WTC11 (cell line): ENCODE measurements around the gene SAG. TPM values are rescaled to one million over a fixed set of nuclear protein-coding genes. Genes with fewer than 3 reads are reported as not detected.
A peak's percentile ranks its signal among the peaks of the same experiment; 100 is the strongest.

Experiments used
- ATAC-seq: fragments of 200-7000 bp; cut with Tn5 transposase; 2 replicates; pipeline ENCODE4 v1.10.0; 2021; ENCODE audit warnings: mild to moderate bottlenecking, moderate library complexity
- CTCF ChIA-PET: fragments of 300-600 bp; sonication (Branson Sonifier 250); formaldehyde crosslinking; loops from one replicate; lab custom pipeline; 2021; ENCODE audit warnings: antibody characterized with exemption; lab: Charles Lee
- POLR2A ChIA-PET: fragments of 350-600 bp; sonication (Branson Sonifier 250); formaldehyde crosslinking; loops from one replicate; lab custom pipeline; 2021; ENCODE audit warnings: antibody characterized with exemption; lab: Charles Lee
- DNase-seq: peaks from one replicate; pipeline ENCODE4 v3.0.0; 2021; ENCODE audit warnings: low spot score
- H3K27ac Mint-ChIP-seq: 2 replicates; pipeline ENCODE4 v1.8.0; 2021; ENCODE audit warnings: mixed read lengths
- H3K27me3 Mint-ChIP-seq: 2 replicates; pipeline ENCODE4 v1.8.0; 2021; ENCODE audit warnings: low read depth, mild to moderate bottlenecking, moderate library complexity, mixed read lengths
- H3K36me3 Mint-ChIP-seq: 2 replicates; pipeline ENCODE4 v1.8.0; 2021; ENCODE audit warnings: mixed read lengths
- H3K4me1 Mint-ChIP-seq: 2 replicates; pipeline ENCODE4 v1.8.0; 2022; ENCODE audit warnings: mixed read lengths
- H3K4me3 Mint-ChIP-seq: 2 replicates; pipeline ENCODE4 v1.8.0; 2021; ENCODE audit warnings: mild to moderate bottlenecking, moderate library complexity, mixed read lengths
- H3K9me3 Mint-ChIP-seq: 2 replicates; pipeline ENCODE4 v1.8.0; 2021; ENCODE audit warnings: mixed read lengths
- FOXK1 ChIP-seq: sonication (generic); formaldehyde crosslinking; IDR thresholded peaks from 2 replicates; pipeline ENCODE4 v1.8.0; 2022; ENCODE audit warnings: mild to moderate bottlenecking, moderate library complexity, missing genetic modification reagents
- FOXP1 ChIP-seq: sonication (generic); formaldehyde crosslinking; IDR thresholded peaks from 2 replicates; pipeline ENCODE4 v1.8.0; 2022; ENCODE audit warnings: missing genetic modification reagents, mild to moderate bottlenecking, moderate library complexity, borderline replicate concordance
- GRHL2 ChIP-seq: fragments of 250-450 bp; sonication (Bioruptor Pico); IDR thresholded peaks from 2 replicates; pipeline ENCODE4 v1.8.0; 2022; ENCODE audit warnings: mild to moderate bottlenecking, moderate library complexity; ENCODE audit not compliant: insufficient replicate concordance, severe bottlenecking
- GTF2I ChIP-seq: fragments of 250-450 bp; sonication (Bioruptor Pico); conservative IDR thresholded peaks from 2 replicates; pipeline ENCODE4 v1.4.0; 2021; ENCODE audit warnings: mild to moderate bottlenecking
- IRF2 ChIP-seq: sonication (generic); formaldehyde crosslinking; IDR thresholded peaks from 2 replicates; pipeline ENCODE4 v1.8.0; 2022; ENCODE audit warnings: low read depth, missing genetic modification reagents, borderline replicate concordance
- NR1H2 ChIP-seq: sonication (generic); formaldehyde crosslinking; IDR thresholded peaks from 2 replicates; pipeline ENCODE4 v1.9.0; 2021; ENCODE audit warnings: mild to moderate bottlenecking, moderate library complexity, missing genetic modification reagents
- NR2C2 ChIP-seq: sonication (generic); formaldehyde crosslinking; IDR thresholded peaks from 2 replicates; pipeline ENCODE4 v1.8.0; 2022; ENCODE audit warnings: mild to moderate bottlenecking, missing genetic modification reagents
- PRDM15 ChIP-seq: sonication (generic); formaldehyde crosslinking; IDR thresholded peaks from 2 replicates; pipeline ENCODE4 v1.8.0; 2022; ENCODE audit warnings: missing genetic modification reagents
- PRRX2 ChIP-seq: fragments of 250-450 bp; sonication (Bioruptor Pico); IDR thresholded peaks from 2 replicates; pipeline ENCODE4 v1.8.0; 2021; ENCODE audit warnings: mild to moderate bottlenecking
- SMAD4 ChIP-seq: sonication (generic); formaldehyde crosslinking; IDR thresholded peaks from 2 replicates; pipeline ENCODE4 v1.8.0; 2022; ENCODE audit warnings: mild to moderate bottlenecking, missing genetic modification reagents
- TEAD4 ChIP-seq: sonication (generic); formaldehyde crosslinking; IDR thresholded peaks from 2 replicates; pipeline ENCODE4 v1.8.0; 2022; ENCODE audit warnings: mild to moderate bottlenecking, missing genetic modification reagents
- ZNF416 ChIP-seq: fragments of 250-450 bp; sonication (Bioruptor Pico); IDR thresholded peaks from 2 replicates; pipeline ENCODE4 v1.9.0; 2021; ENCODE audit warnings: mild to moderate bottlenecking, inconsistent platforms
- ZNF512 ChIP-seq: sonication (generic); formaldehyde crosslinking; IDR thresholded peaks from 2 replicates; pipeline ENCODE4 v1.8.1; 2022; ENCODE audit warnings: missing genetic modification reagents, borderline replicate concordance
- total RNA-seq: library from RNA; stranded (reverse); gene quantifications from 3 replicates; pipeline ENCODE4 v1.2.3, GENCODE V29; 2021
- TF ChIP-seq, protein P1 (sequence below): sonication (generic); formaldehyde crosslinking; IDR thresholded peaks from 2 replicates; pipeline ENCODE4 v1.8.1; 2023; ENCODE audit warnings: mild to moderate bottlenecking, missing genetic modification reagents
- TF ChIP-seq, protein P2 (sequence below): sonication (generic); formaldehyde crosslinking; IDR thresholded peaks from 2 replicates; pipeline ENCODE4 v1.8.1; 2023; ENCODE audit warnings: mild to moderate bottlenecking, missing genetic modification reagents, moderate library complexity
- TF ChIP-seq, protein P3 (sequence below): sonication (generic); formaldehyde crosslinking; IDR thresholded peaks from 2 replicates; pipeline ENCODE4 v1.8.1; 2022; ENCODE audit warnings: mild to moderate bottlenecking, missing genetic modification reagents, moderate library complexity, borderline replicate concordance

Gene SAG
- total RNA-seq, 1 experiment from 2014 or later: not detected

GRCh38 chr2:233323851-233324250 is 16.2 kb downstream of the SAG start:
- CTCF ChIA-PET: interaction anchor here (0.9 kb wide), 1 partner anchor 15 kb away, joined by 3 read pairs; no protein-coding TSS in a partner anchor
- TF ChIP-seq, protein P1, sequence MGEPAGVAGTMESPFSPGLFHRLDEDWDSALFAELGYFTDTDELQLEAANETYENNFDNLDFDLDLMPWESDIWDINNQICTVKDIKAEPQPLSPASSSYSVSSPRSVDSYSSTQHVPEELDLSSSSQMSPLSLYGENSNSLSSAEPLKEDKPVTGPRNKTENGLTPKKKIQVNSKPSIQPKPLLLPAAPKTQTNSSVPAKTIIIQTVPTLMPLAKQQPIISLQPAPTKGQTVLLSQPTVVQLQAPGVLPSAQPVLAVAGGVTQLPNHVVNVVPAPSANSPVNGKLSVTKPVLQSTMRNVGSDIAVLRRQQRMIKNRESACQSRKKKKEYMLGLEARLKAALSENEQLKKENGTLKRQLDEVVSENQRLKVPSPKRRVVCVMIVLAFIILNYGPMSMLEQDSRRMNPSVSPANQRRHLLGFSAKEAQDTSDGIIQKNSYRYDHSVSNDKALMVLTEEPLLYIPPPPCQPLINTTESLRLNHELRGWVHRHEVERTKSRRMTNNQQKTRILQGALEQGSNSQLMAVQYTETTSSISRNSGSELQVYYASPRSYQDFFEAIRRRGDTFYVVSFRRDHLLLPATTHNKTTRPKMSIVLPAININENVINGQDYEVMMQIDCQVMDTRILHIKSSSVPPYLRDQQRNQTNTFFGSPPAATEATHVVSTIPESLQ (CRISPR knock-in tag): no peak
- TF ChIP-seq GTF2I (no peak), ZNF512 (CRISPR knock-in tag) (no peak), TEAD4 (CRISPR knock-in tag) (no peak), FOXP1 (CRISPR knock-in tag) (no peak), FOXK1 (CRISPR knock-in tag) (no peak)
- TF ChIP-seq, protein P2, sequence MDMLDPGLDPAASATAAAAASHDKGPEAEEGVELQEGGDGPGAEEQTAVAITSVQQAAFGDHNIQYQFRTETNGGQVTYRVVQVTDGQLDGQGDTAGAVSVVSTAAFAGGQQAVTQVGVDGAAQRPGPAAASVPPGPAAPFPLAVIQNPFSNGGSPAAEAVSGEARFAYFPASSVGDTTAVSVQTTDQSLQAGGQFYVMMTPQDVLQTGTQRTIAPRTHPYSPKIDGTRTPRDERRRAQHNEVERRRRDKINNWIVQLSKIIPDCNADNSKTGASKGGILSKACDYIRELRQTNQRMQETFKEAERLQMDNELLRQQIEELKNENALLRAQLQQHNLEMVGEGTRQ: no peak
- H3K36me3 Mint-ChIP-seq: no peaks in the 10 kb centered on the region
- POLR2A ChIA-PET: no interaction called here
- no peak overlapping the region for H3K4me3 Mint-ChIP-seq
- DNase-seq (no peak), ATAC-seq (peak; percentile 71; the same call in 1 of the 2 replicates)
- H3K4me1 Mint-ChIP-seq: no peaks in the 10 kb centered on the region; the same call in 1 of the 2 replicates
- peaks cover 22% of the 10 kb centered on the region for H3K27me3 Mint-ChIP-seq
- H3K9me3 Mint-ChIP-seq: no peaks in the 10 kb centered on the region
- no peak overlapping the region for H3K27ac Mint-ChIP-seq

- Mint-ChIP-seq H3K27me3 (peaks cover 35% of the 10 kb centered on the region), H3K4me1 (peaks cover 13% of the 10 kb centered on the region), H3K36me3 (no peaks in the 10 kb centered on the region), H3K9me3 (no peaks in the 10 kb centered on the region), H3K4me3 (no peak overlapping the region)
- ChIA-PET POLR2A (no interaction called here), CTCF (no interaction called here)
- TF ChIP-seq NR1H2 (CRISPR knock-in tag): no peak
- TF ChIP-seq PRDM15: no peak
- TF ChIP-seq SMAD4 (CRISPR knock-in tag): no peak
- no peak for TF ChIP-seq ZNF416 (CRISPR knock-in tag)
- TF ChIP-seq, all 79 proteins: peak for 0
- ATAC-seq (no peak), DNase-seq (no peak)
- no peak overlapping the region for H3K27ac Mint-ChIP-seq
Observed at GRCh38 chr2:233325256-233325655, 17.6 kb downstream of the SAG start.

- peaks cover 13% of the 10 kb centered on the region for H3K4me1 Mint-ChIP-seq
- ATAC-seq: no peak
- H3K27me3 Mint-ChIP-seq: peaks cover 39% of the 10 kb centered on the region
- TF ChIP-seq FOXK1 (CRISPR knock-in tag): no peak
- TF ChIP-seq IRF2: no peak
- no peak for TF ChIP-seq TEAD4 (CRISPR knock-in tag)
- TF ChIP-seq PRRX2: no peak
- TF ChIP-seq, protein P1 (CRISPR knock-in tag): no peak
- no peak for TF ChIP-seq GRHL2
- TF ChIP-seq, protein P3, sequence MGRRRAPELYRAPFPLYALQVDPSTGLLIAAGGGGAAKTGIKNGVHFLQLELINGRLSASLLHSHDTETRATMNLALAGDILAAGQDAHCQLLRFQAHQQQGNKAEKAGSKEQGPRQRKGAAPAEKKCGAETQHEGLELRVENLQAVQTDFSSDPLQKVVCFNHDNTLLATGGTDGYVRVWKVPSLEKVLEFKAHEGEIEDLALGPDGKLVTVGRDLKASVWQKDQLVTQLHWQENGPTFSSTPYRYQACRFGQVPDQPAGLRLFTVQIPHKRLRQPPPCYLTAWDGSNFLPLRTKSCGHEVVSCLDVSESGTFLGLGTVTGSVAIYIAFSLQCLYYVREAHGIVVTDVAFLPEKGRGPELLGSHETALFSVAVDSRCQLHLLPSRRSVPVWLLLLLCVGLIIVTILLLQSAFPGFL (CRISPR knock-in tag): no peak
- TF ChIP-seq NR2C2 (CRISPR knock-in tag): no peak
- H3K9me3 Mint-ChIP-seq: no peaks in the 10 kb centered on the region
- no peak overlapping the region for H3K27ac Mint-ChIP-seq
- no peak for DNase-seq
- H3K36me3 Mint-ChIP-seq: no peaks in the 10 kb centered on the region
- ChIA-PET POLR2A (no interaction called here), CTCF (no interaction called here)
- no peak overlapping the region for H3K4me3 Mint-ChIP-seq
Observed at GRCh38 chr2:233325814-233326213, 18.2 kb downstream of the SAG start.
